Left cardiac atrium (tissue), 4 donors: ENCODE results near the gene TMC1. TPM values are rescaled to one million over a fixed set of nuclear protein-coding genes. Genes with fewer than 3 reads are reported as not detected.
"Not testable (repeated sequence)": the region's sequence is repeated elsewhere in the genome, so short reads cannot be mapped to it uniquely, and the experiment has no call there.

Experiments
- ATAC-seq, 2 donors: fragments of 200-7000 bp; cut with Tn5 transposase; one replicate each; pipeline ENCODE4 v1.9.1; 2020; ENCODE audit warnings: mild to moderate bottlenecking in 2 of 2, moderate library complexity in 2 of 2
- DNase-seq: peaks from one replicate; pipeline ENCODE4 v3.0.0-alpha.2; 2020
- intact Hi-C, 2 donors: fragments of 100-400 bp; cut with DNase I; formaldehyde crosslinking; loops; one replicate each; pipeline versions ENCODE4 v1.14.1 to v1.15.1; 2022 to 2023
- total RNA-seq, 2 donors: library from RNA; stranded (reverse); fragmentation: NEBNext Ultra II Directional; extraction: Animal tissue kit (Norgen Biotek cat#: 25700); gene quantifications; one replicate each; pipeline ENCODE4 v1.2.1, GENCODE V29; 2021
- donor health status: DM: no; HTN: yes; CAD: no.
- donor health status: DM: no; HTN: yes; CAD: no; lungs with severe emphysema.
- donor health status: DM: yes; HTN: yes; CAD: no.
- donor health status: Dilated cardiomyopathy.

Gene TMC1
- total RNA-seq, 2 donors from 2014 or later, result 0.27 TPM; not detected in 1

- DNase-seq, result no peak
- ATAC-seq, result peak; percentile 67 to 70
Measured at GRCh38 chr9:72826996-72827949, 305.9 kb downstream of the TMC1 start.

GRCh38 chr9:72827950-72828731, 306.7 kb downstream of the TMC1 start:
- no peak for ATAC-seq
- intact Hi-C loops, result loop anchor here in 1 of 2 donors (10.0 kb wide), 1 partner anchor 783 kb away; no protein-coding TSS in a partner anchor

More at GRCh38 chr9:72826996-72827949, 305.9 kb downstream of the TMC1 start:
- intact Hi-C loops, result loop anchor here in 1 of 2 donors (10.0 kb wide), 1 partner anchor 782 kb away; no protein-coding TSS in a partner anchor

GRCh38 chr9:72834994-72835393, 313.6 kb downstream of the TMC1 start:
- intact Hi-C loops, result no loop called here
- ATAC-seq (no peak), DNase-seq (no peak)

More at GRCh38 chr9:72827950-72828731, 306.7 kb downstream of the TMC1 start:
- no peak for DNase-seq

- intact Hi-C loops, result no loop called here
- ATAC-seq (no peak), DNase-seq (no peak)
Measured at GRCh38 chr9:72836790-72837189, 315.4 kb downstream of the TMC1 start.

- DNase-seq, result no peak
- ATAC-seq, result no peak
- intact Hi-C loops, result no loop called here
Measured at GRCh38 chr9:72839085-72839484, 317.7 kb downstream of the TMC1 start.

GRCh38 chr9:72843520-72844439, 322.4 kb downstream of the TMC1 start:
- no peak for ATAC-seq
- intact Hi-C loops, result no loop called here
- DNase-seq, result no peak

GRCh38 chr9:72844440-72844768, 323.0 kb downstream of the TMC1 start:
- no peak for DNase-seq
- ATAC-seq, result no peak
- intact Hi-C loops, result no loop called here

GRCh38 chr9:72845052-72845451, 323.6 kb downstream of the TMC1 start:
- intact Hi-C loops, DNase-seq, ATAC-seq: not testable (repeated sequence)

- intact Hi-C loops, result loop anchor here in 1 of 2 donors (10.0 kb wide), 1 partner anchor 335 kb away; no protein-coding TSS in a partner anchor
- DNase-seq, ATAC-seq: not testable (repeated sequence)
Measured at GRCh38 chr9:72850209-72850608, 328.8 kb downstream of the TMC1 start.

GRCh38 chr9:72855321-72855720, 333.9 kb downstream of the TMC1 start:
- intact Hi-C loops, result loop anchor here in 1 of 2 donors (5.0 to 10.0 kb wide), 2 partner anchors 167 to 329 kb away; no protein-coding TSS in a partner anchor
- no peak for DNase-seq
- no peak for ATAC-seq

- DNase-seq, result no peak
- ATAC-seq, result no peak
- intact Hi-C loops, result loop anchor here in 1 of 2 donors (2.0 to 10.0 kb wide), 3 partner anchors 166 to 329 kb away; no protein-coding TSS in a partner anchor
Measured at GRCh38 chr9:72855890-72856523, 334.6 kb downstream of the TMC1 start.

- peak; percentile 75 to 77 for ATAC-seq
- DNase-seq, result no peak
- intact Hi-C loops, result loop anchor here in 1 of 2 donors (2.0 to 10.0 kb wide), 3 partner anchors 165 to 328 kb away; no protein-coding TSS in a partner anchor
Measured at GRCh38 chr9:72856972-72857623, 335.7 kb downstream of the TMC1 start.

GRCh38 chr9:72857624-72857996, 336.2 kb downstream of the TMC1 start:
- intact Hi-C loops, result loop anchor here in 1 of 2 donors (2.0 to 10.0 kb wide), 3 partner anchors 165 to 327 kb away; no protein-coding TSS in a partner anchor
- DNase-seq (no peak), ATAC-seq (no peak)

- DNase-seq (peak; percentile 41), ATAC-seq (peak; percentile 62 to 87)
- intact Hi-C loops, result loop anchor here in 1 of 2 donors (5.0 to 10.0 kb wide), 2 partner anchors 164 to 326 kb away; no protein-coding TSS in a partner anchor
Measured at GRCh38 chr9:72858089-72858912, 336.9 kb downstream of the TMC1 start.

- intact Hi-C loops, result loop anchor here in 1 of 2 donors (5.0 kb wide), 1 partner anchor 155 kb away; no protein-coding TSS in a partner anchor
- DNase-seq, ATAC-seq: not testable (repeated sequence)
Measured at GRCh38 chr9:72862788-72863187, 341.4 kb downstream of the TMC1 start.

GRCh38 chr9:72863456-72864094, 342.2 kb downstream of the TMC1 start:
- DNase-seq, result no peak
- no peak for ATAC-seq
- intact Hi-C loops, result loop anchor here in 1 of 2 donors (5.0 kb wide), 1 partner anchor 154 kb away; no protein-coding TSS in a partner anchor
